GM12878 (cell line): ENCODE measurements around the gene UMPS. TPM values are rescaled to one million over a fixed set of nuclear protein-coding genes. Genes with fewer than 3 reads are reported as not detected.

Experiments
- ATAC-seq: fragments of 200-7000 bp; cut with Tn5 transposase; 3 replicates; pipeline ENCODE4 v1.9.1; 2020; ENCODE audit warnings: mild to moderate bottlenecking, moderate library complexity
- BruUV-seq: library from RNA; stranded (reverse); fragments of 400-500 nt; replicated peaks from 2 replicates; lab custom pipeline; 2021; lab: Mats Ljungman, UMichigan
- CTCF ChIA-PET: fragments of 300-600 bp; sonication (Branson Sonifier 250); formaldehyde crosslinking; extraction: SDS; loops from one replicate; lab custom pipeline; 2021; ENCODE audit warnings: inconsistent platforms; lab: Yijun Ruan, JAX
- POLR2A ChIA-PET: fragments of 350-600 bp; formaldehyde crosslinking; extraction: SDS; loops from one replicate; lab custom pipeline; 2021; ENCODE audit warnings: inconsistent platforms; lab: Charles Lee
- RAD21 ChIA-PET: fragments of 300-600 bp; sonication (Branson Sonifier 250); formaldehyde crosslinking; loops from one replicate; lab custom pipeline; 2023; ENCODE audit warnings: antibody characterized with exemption; ENCODE audit not compliant: unreplicated experiment; lab: Charles Lee
- SMC1A ChIA-PET: fragments of 300-600 bp; sonication (Branson Sonifier 250); formaldehyde crosslinking; loops from one replicate; lab custom pipeline; 2023; ENCODE audit not compliant: unreplicated experiment, uncharacterized antibody; lab: Charles Lee
- DNase-seq: peaks from one replicate; pipeline ENCODE4 v3.0.0-alpha.2; 2011; ENCODE audit warnings: low read depth, low spot score
- FAIRE-seq: peaks from 3 replicates; lab custom pipeline; 2011; peaks lifted over from hg19 to GRCh38; lab: Jason Lieb, UNC
- H2AFZ ChIP-seq: 2 replicates; pipeline ENCODE4 v1.6.0; 2011; ENCODE audit warnings: low read depth, low read length, control low read depth; ENCODE audit not compliant: control insufficient read depth
- H3K27ac ChIP-seq: 2 replicates; pipeline ENCODE4 v1.5.1; 2011; ENCODE audit warnings: control low read depth; ENCODE audit not compliant: control insufficient read depth, insufficient read depth
- H3K27me3 ChIP-seq, 2 experiments: replicated peaks in 1 of 2; 2 replicates each; pipeline versions ENCODE4 v1.6.0 to v1.6.1; 2011; ENCODE audit warnings: low read length in 1 of 2; ENCODE audit not compliant: control insufficient read depth in 2 of 2, insufficient read depth in 2 of 2
- H3K36me3 ChIP-seq, 2 experiments: 2 replicates each; pipeline ENCODE4 v1.5.1; 2011; ENCODE audit warnings: low read length in 1 of 2; ENCODE audit not compliant: control insufficient read depth in 2 of 2, insufficient read depth in 2 of 2
- H3K4me1 ChIP-seq: 2 replicates; pipeline ENCODE4 v1.6.1; 2011; ENCODE audit warnings: mild to moderate bottlenecking, low read length, moderate library complexity, mixed read lengths; ENCODE audit not compliant: control insufficient read depth, insufficient read depth
- H3K4me2 ChIP-seq: 2 replicates; pipeline ENCODE4 v1.6.0; 2011; ENCODE audit warnings: control low read depth; ENCODE audit not compliant: control insufficient read depth, insufficient read depth
- H3K4me3 ChIP-seq: fragments of 200-600 bp; sonication (generic); 2 replicates; pipeline ENCODE4 v1.5.1; 2016
- H3K79me2 ChIP-seq: 2 replicates; pipeline ENCODE4 v1.6.0; 2011; ENCODE audit warnings: low read length; ENCODE audit not compliant: control insufficient read depth, insufficient read depth
- H3K9ac ChIP-seq: 2 replicates; pipeline ENCODE4 v1.8.0; 2011; ENCODE audit warnings: low read length, control low read depth, mixed read lengths; ENCODE audit not compliant: control insufficient read depth, insufficient read depth
- H3K9me3 ChIP-seq: replicated peaks from 3 replicates; pipeline ENCODE4 v1.5.1; 2011; ENCODE audit warnings: mild to moderate bottlenecking, low read length; ENCODE audit not compliant: control insufficient read depth, insufficient read depth
- H4K20me1 ChIP-seq: 2 replicates; pipeline ENCODE4 v1.6.0; 2011; ENCODE audit not compliant: control insufficient read depth, insufficient read depth
- ASH2L ChIP-seq: fragments of 300-600, 200-600 bp; sonication (generic); IDR thresholded peaks from 2 replicates; pipeline ENCODE4 v1.6.1; 2017; ENCODE audit warnings: low read depth, mild to moderate bottlenecking, borderline replicate concordance
- ATF2 ChIP-seq: IDR thresholded peaks from 2 replicates; pipeline ENCODE4 v1.6.1; 2012; ENCODE audit warnings: low read length, inconsistent platforms
- BRCA1 ChIP-seq: IDR thresholded peaks from 2 replicates; pipeline ENCODE4 v1.6.1; 2011; ENCODE audit warnings: low read depth, low read length, improper control_type of control experiment
- CBX5 ChIP-seq: sonication (generic); IDR thresholded peaks from 2 replicates; pipeline ENCODE4 v1.6.1; 2016; ENCODE audit warnings: low read depth, moderate library complexity, mild to moderate bottlenecking, inconsistent platforms
- CEBPB ChIP-seq, 2 experiments: fragments of 150-350 bp in 1 of 2; IDR thresholded peaks; 2 replicates each; pipeline ENCODE4 v1.6.1; 2012 to 2014; ENCODE audit warnings: low read depth in 2 of 2, low read length in 2 of 2, borderline replicate concordance in 1 of 2, inconsistent platforms in 1 of 2
- EGR1 ChIP-seq, 2 experiments: IDR thresholded peaks; 1 replicate in 1 of 2; 2 replicates in 1 of 2; pipeline ENCODE4 v1.6.1; 2011 to 2012; ENCODE audit warnings: low read depth in 2 of 2, low read length in 2 of 2, borderline replicate concordance in 1 of 2, mild to moderate bottlenecking in 1 of 2, moderate library complexity in 1 of 2
- ESRRA ChIP-seq: IDR thresholded peaks from 2 replicates; pipeline ENCODE4 v1.6.1; 2012; ENCODE audit warnings: mild to moderate bottlenecking, low read length, improper control_type of control experiment
- KLF5 ChIP-seq: fragments of 450-650 bp; IDR thresholded peaks from 2 replicates; pipeline ENCODE4 v1.6.1; 2014; ENCODE audit warnings: mild to moderate bottlenecking; ENCODE audit not compliant: partially characterized antibody
- MYB ChIP-seq: fragments of 150-350 bp; IDR thresholded peaks from 2 replicates; pipeline ENCODE4 v1.6.1; 2014; ENCODE audit warnings: mild to moderate bottlenecking, low read depth, low read length, borderline replicate concordance
- NR2C1 ChIP-seq: fragments of 450-650 bp; IDR thresholded peaks from 2 replicates; pipeline ENCODE4 v1.6.1; 2017; ENCODE audit warnings: antibody characterized with exemption, mild to moderate bottlenecking, moderate library complexity
- PAX8 ChIP-seq: fragments of 450-650 bp; IDR thresholded peaks from 2 replicates; pipeline ENCODE4 v1.6.1; 2017; ENCODE audit warnings: mild to moderate bottlenecking, moderate library complexity
- PRDM15 ChIP-seq: fragments of 450-650 bp; formaldehyde crosslinking; IDR thresholded peaks from 2 replicates; pipeline ENCODE4 v1.4.0; 2020; ENCODE audit warnings: mild to moderate bottlenecking, moderate library complexity
- RELB ChIP-seq: fragments of 450-650 bp; IDR thresholded peaks from 2 replicates; pipeline ENCODE4 v1.6.1; 2017; ENCODE audit warnings: low read depth, mild to moderate bottlenecking, moderate library complexity
- RUNX3 ChIP-seq: IDR thresholded peaks from 2 replicates; pipeline ENCODE4 v1.6.1; 2012; ENCODE audit warnings: low read length, inconsistent platforms
- SMC3 ChIP-seq: IDR thresholded peaks from 2 replicates; pipeline ENCODE4 v1.6.1; 2011; ENCODE audit warnings: low read length, improper control_type of control experiment, borderline replicate concordance
- WGBS: methylation state at CpG from one replicate; pipeline ENCODE4 v1.1.6; 2016; ENCODE audit warnings: low lambda C conversion rate; ENCODE audit not compliant: insufficient replicate concordance, insufficient coverage; ENCODE audit errors: missing lambda C conversion rate; 5-methylcytosine and 5-hydroxymethylcytosine counted together
- in situ Hi-C: fragments of 300-500 bp; cut with MboI; formaldehyde crosslinking; loops from 9 replicates; pipeline ENCODE4 v1.14.3; 2018; ENCODE audit warnings: mixed read lengths
- intact Hi-C: fragments of 100-400 bp; cut with micrococcal nuclease; formaldehyde crosslinking; loops from one replicate; pipeline ENCODE4 v1.14.2; 2022; ENCODE audit not compliant: unreplicated experiment
- polyA plus RNA-seq, 11 experiments: library from polyadenylated mRNA; depleted of rRNA in 4 of 11; unstranded in 6 of 11; stranded (reverse) in 5 of 11; fragments of >200 nt; fragmentation: Nextera tagmentation in 4 of 11; fragmentation: Illumina TruSeq in 1 of 11; extraction: Ambion mirVana in 4 of 11; extraction: Trizol in 1 of 11; gene quantifications; 1 replicate in 1 of 11; 2 replicates in 10 of 11; pipeline versions ENCODE4 v1.2.1 to v1.2.3, GENCODE V29; 2011 to 2016; ENCODE audit warnings: inconsistent platforms in 2 of 11, missing spikeins in 2 of 11, low read depth in 1 of 11
- total RNA-seq, 4 experiments: library from RNA; depleted of rRNA in 3 of 4; stranded (reverse); fragments of >200 nt in 3 of 4; fragmentation: Illumina TruSeq in 1 of 4; extraction: Trizol in 1 of 4; gene quantifications; 2 replicates each; pipeline versions ENCODE4 v1.2.1 to v1.2.3, GENCODE V29; 2013 to 2021

UMPS gene
- total and polyA plus RNA-seq, 10 of the 15 experiments (the other 5 are each of a cell fraction or from before 2014, with no cell fraction given) = 30.6 to 82.8 (median 49.5) TPM

DNA sequence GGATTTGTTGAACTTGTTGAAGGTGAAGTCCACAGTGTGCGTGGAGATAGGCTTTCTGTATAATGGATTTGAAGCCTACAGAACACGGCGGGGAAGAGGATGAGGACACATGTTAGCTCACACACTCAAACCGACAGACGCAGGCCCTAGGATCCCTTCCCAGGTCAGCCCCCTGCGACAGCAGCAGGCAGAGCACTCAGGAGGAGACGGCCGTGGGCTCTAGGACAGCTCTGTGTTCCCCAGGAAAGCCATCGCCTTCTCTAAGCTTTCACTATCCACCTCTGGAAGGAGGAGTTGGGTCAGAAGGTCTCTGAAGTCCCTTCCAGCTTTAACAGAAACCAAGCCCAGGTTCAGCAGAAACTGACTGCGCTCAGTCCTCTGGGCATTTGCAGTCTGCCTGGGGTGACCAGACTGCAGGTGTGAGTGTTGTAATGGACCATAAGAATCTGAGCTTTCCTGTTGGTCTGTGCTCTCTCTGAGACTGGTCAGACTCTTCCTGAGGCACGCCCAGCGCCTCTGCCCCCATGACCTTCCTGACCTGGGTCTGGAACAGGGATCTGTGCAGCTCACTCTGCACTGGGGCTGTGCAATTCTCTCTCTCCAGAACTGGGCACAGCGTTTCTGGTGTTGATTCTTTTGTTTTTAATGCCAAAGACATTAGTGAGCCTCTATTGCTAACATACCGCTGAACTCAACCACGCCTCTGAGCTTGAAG is 33.5 kb downstream of the UMPS start:
- CTCF ChIA-PET = interaction anchor here (0.9 to 14.8 kb wide), 8 partner anchors 8 to 822 kb away, joined by 3 to 551 read pairs (median 5); no protein-coding TSS in a partner anchor
- POLR2A ChIA-PET = interaction anchor here (1.3 kb wide), 1 partner anchor 82 kb away, joined by 3 read pairs; no protein-coding TSS in a partner anchor
- 76% methylated on average over 15 of the region's 15 CpGs for WGBS
- TF ChIP-seq CEBPB (IDR thresholded peaks at IDR 0.05; ENCODE audit: borderline replicate concordance in 1 of 2, low read depth in 2 of 2, low read length in 2 of 2) (no peak), KLF5 (no peak), ASH2L (no peak), NR2C1 (no peak), PAX8 (no peak), SMC3 (no peak), RUNX3 (no peak), EGR1 (IDR thresholded peaks at IDR 0.05; ENCODE audit: borderline replicate concordance in 1 of 2, low read depth in 2 of 2, low read length in 2 of 2) (no peak), BRCA1 (no peak), MYB (no peak), RELB (no peak), CBX5 (no peak), ATF2 (no peak), ESRRA (no peak), PRDM15 (CRISPR knock-in tag) (no peak)

More for the DNA sequence above, 33.5 kb downstream of the UMPS start:
- Histone ChIP-seq H3K4me1 (no peaks in the 10 kb centered on the region), H3K27me3 (no peaks in the 10 kb centered on the region; a peak in 2 of 4 replicates), H4K20me1 (no peaks in the 10 kb centered on the region), H3K4me2 (no peak overlapping the region), H3K9ac (no peak overlapping the region), H3K27ac (no peak overlapping the region), H3K9me3 (no peaks in the 10 kb centered on the region), H2AFZ (no peak overlapping the region), H3K4me3 (no peak overlapping the region), H3K36me3 (no peaks in the 10 kb centered on the region), H3K79me2 (no peaks in the 10 kb centered on the region)
- ATAC-seq (no peak), DNase-seq (no peak), FAIRE-seq (no peak)
- ChIA-PET SMC1A (interaction anchor here (0.6 to 10.3 kb wide), 3 partner anchors 109 to 140 kb away, joined by 3 to 242 read pairs (median 46); no protein-coding TSS in a partner anchor), RAD21 (interaction anchor here (0.7 to 7.0 kb wide), 7 partner anchors 7 to 143 kb away, joined by 3 to 174 read pairs (median 4); no protein-coding TSS in a partner anchor)
- intact Hi-C loops = loop anchor here (5.0 kb wide), 1 partner anchor 438 kb away; no protein-coding TSS in a partner anchor
- in situ Hi-C loops = loop anchor here (5.0 kb wide), 3 partner anchors 138 to 824 kb away; no protein-coding TSS in a partner anchor
- no TSS peak for BruUV-seq
